ENCODE results near the gene TTLL8.

DNA sequence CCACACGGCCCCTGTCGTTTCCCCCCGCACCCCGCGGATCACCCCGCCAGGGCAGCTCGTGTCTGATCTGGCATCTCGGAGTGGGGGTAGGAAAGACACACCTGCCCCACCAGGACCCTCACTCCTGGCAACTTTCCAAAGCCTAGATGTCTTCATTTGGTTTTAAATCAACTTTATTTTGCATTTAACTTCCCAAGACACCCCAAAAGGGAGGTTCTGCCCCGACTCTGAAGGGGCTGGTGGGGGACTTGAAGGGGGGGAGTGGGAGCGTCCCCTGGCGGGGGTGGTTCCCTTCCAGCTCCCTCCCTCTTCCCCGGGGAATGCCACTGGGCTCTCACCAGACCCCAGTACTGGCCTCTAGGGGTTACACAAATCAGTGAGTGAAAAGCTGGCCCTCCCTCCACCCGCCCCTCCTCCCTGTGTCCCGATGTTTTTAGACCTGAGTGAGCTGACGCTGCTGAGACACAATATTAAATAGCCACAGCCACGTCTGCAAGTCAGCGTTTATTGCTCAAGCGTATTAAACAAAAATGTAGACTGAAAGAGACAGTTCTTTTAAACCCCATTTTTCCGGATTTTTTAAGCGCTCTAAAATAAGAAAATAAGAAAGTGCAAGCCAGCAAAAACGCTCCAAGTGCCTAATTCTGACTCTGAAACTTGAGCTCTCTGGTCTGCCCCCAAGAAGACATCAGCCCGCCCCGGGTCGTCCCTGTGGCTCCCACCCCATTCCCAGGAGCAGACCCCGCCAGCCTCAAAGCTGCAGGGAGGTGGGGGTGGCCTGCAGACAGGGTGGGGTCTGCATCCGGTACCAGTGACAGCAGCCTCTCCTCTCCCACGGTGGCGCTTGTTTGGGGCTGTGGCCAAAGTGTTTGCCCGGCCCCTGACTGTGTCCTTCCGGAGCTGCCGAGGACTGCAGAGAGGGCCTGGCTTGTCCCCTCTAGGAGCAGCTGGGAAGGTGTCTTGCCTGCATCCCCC, 1.1 kb upstream of the TTLL8 start:
- no peak for TF ChIP-seq ZNF155 (tag by site-specific recombination; IDR thresholded peaks at IDR 0.05)
- TF ChIP-seq, protein P1, sequence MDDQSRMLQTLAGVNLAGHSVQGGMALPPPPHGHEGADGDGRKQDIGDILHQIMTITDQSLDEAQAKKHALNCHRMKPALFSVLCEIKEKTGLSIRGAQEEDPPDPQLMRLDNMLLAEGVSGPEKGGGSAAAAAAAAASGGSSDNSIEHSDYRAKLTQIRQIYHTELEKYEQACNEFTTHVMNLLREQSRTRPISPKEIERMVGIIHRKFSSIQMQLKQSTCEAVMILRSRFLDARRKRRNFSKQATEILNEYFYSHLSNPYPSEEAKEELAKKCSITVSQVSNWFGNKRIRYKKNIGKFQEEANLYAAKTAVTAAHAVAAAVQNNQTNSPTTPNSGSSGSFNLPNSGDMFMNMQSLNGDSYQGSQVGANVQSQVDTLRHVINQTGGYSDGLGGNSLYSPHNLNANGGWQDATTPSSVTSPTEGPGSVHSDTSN (CRISPR knock-in tag; IDR thresholded peaks at IDR 0.05): no peak

Data from HEK293 (cell line).